Nephron (organoid): ENCODE data around the gene ONECUT1.

Source experiments
- H3K27ac Mint-ChIP-seq, 3 experiments: 2 replicates each; pipeline ENCODE4 v1.8.0; 2020; ENCODE audit warnings: mixed read lengths in 3 of 3, mild to moderate bottlenecking in 2 of 3, moderate library complexity in 1 of 3
- H3K27me3 Mint-ChIP-seq: 2 replicates; pipeline ENCODE4 v1.8.0; 2021; ENCODE audit warnings: low read depth, mild to moderate bottlenecking, moderate library complexity, mixed read lengths
- H3K36me3 Mint-ChIP-seq: 2 replicates; pipeline ENCODE4 v1.8.0; 2020; ENCODE audit warnings: low read depth, mixed read lengths
- H3K4me1 Mint-ChIP-seq: 2 replicates; pipeline ENCODE4 v1.8.0; 2020; ENCODE audit warnings: mixed read lengths
- H3K4me3 Mint-ChIP-seq, 3 experiments: 2 replicates each; pipeline ENCODE4 v1.8.0; 2020; ENCODE audit warnings: mild to moderate bottlenecking in 3 of 3, mixed read lengths in 3 of 3, moderate library complexity in 2 of 3
- H3K9me3 Mint-ChIP-seq: 2 replicates; pipeline ENCODE4 v1.8.0; 2020; ENCODE audit warnings: mixed read lengths
- TF ChIP-seq, protein P1 (sequence below), 3 experiments: fragments of 200-600 bp; sonication (generic); IDR thresholded peaks; one replicate each; pipeline ENCODE4 v1.5.0; 2021; ENCODE audit warnings: antibody characterized with exemption in 3 of 3; ENCODE audit not compliant: unreplicated experiment in 3 of 3

ONECUT1 gene

DNA sequence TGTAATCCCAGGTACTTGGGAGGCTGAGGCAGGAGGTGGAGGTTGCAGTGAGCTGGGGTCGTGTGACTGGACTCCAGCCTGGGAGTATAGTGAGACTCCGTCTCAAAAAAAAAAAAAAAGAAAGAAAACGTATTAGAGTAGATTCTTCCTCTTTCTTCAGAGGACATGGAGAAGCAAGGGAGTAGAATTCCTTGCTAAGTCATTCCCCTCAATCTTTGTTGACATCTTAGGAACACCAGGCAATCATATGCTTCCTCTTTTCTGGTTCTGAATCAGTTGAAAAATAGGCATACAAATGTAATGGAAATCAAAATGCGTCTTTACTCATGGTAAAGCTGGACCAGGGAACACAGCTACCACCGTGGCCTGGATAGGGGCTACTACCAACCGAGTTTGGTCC lies 72.7 kb downstream of the ONECUT1 start:
- TF ChIP-seq, protein P1, sequence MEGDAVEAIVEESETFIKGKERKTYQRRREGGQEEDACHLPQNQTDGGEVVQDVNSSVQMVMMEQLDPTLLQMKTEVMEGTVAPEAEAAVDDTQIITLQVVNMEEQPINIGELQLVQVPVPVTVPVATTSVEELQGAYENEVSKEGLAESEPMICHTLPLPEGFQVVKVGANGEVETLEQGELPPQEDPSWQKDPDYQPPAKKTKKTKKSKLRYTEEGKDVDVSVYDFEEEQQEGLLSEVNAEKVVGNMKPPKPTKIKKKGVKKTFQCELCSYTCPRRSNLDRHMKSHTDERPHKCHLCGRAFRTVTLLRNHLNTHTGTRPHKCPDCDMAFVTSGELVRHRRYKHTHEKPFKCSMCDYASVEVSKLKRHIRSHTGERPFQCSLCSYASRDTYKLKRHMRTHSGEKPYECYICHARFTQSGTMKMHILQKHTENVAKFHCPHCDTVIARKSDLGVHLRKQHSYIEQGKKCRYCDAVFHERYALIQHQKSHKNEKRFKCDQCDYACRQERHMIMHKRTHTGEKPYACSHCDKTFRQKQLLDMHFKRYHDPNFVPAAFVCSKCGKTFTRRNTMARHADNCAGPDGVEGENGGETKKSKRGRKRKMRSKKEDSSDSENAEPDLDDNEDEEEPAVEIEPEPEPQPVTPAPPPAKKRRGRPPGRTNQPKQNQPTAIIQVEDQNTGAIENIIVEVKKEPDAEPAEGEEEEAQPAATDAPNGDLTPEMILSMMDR (IDR thresholded peaks at IDR 0.05; ENCODE audit: unreplicated experiment in 3 of 3), result no peak
- no peaks in the 10 kb centered on the region for H3K4me1 Mint-ChIP-seq
- H3K27ac Mint-ChIP-seq, result no peak overlapping the region
- H3K27me3 Mint-ChIP-seq, result no peaks in the 10 kb centered on the region
- no peaks in the 10 kb centered on the region for H3K9me3 Mint-ChIP-seq
- H3K36me3 Mint-ChIP-seq, result no peaks in the 10 kb centered on the region
- H3K4me3 Mint-ChIP-seq, result no peak overlapping the region

DNA sequence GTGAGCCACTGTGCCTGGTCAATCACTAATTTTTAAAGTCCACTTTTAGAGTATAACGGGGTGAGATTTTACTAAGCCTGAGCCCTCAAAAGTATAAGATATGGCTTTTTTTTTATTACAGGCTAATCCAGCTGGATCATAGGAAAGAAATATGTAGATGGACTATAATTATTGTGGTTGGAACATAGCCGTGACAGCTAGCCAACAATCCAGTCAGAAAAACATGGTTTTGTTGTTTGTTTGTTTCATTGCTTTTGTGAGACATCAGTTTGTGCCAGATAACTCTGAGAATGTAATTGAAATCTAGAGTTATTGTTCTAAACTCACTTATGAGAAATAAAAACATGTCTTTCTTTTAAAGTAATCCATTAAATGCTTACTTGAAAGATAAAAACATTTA lies 73.6 kb downstream of the ONECUT1 start:
- no peaks in the 10 kb centered on the region for H3K9me3 Mint-ChIP-seq
- H3K36me3 Mint-ChIP-seq, result no peaks in the 10 kb centered on the region
- no peak overlapping the region for H3K27ac Mint-ChIP-seq
- no peaks in the 10 kb centered on the region for H3K27me3 Mint-ChIP-seq
- no peaks in the 10 kb centered on the region for H3K4me1 Mint-ChIP-seq
- TF ChIP-seq, protein P1 (IDR thresholded peaks at IDR 0.05; ENCODE audit: unreplicated experiment in 3 of 3), result no peak
- H3K4me3 Mint-ChIP-seq, result no peak overlapping the region

DNA sequence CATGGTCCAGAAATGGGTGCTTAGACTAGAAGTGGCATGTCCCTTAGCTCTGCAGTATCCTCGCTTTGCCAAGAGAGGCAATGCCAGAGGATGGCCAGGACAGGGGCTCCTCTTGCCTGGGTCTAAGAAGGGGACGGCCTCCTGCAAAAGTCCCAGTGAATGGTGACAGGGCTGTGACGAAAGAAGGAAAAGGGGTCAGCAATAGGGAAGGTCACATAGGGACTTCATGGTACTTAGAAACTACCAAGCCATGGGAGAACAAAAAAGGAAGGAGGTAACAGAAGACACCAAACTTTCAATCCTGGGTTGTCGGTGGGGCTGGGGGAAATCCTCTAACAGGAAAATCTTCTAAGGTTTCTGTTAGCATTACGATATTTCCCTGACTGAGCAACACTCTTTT lies 74.7 kb downstream of the ONECUT1 start:
- no peaks in the 10 kb centered on the region for H3K27me3 Mint-ChIP-seq
- no peaks in the 10 kb centered on the region for H3K9me3 Mint-ChIP-seq
- no peaks in the 10 kb centered on the region for H3K4me1 Mint-ChIP-seq
- H3K36me3 Mint-ChIP-seq, result no peaks in the 10 kb centered on the region
- TF ChIP-seq, protein P1 (IDR thresholded peaks at IDR 0.05; ENCODE audit: unreplicated experiment in 3 of 3), result no peak
- H3K27ac Mint-ChIP-seq, result no peak overlapping the region
- no peak overlapping the region for H3K4me3 Mint-ChIP-seq

DNA sequence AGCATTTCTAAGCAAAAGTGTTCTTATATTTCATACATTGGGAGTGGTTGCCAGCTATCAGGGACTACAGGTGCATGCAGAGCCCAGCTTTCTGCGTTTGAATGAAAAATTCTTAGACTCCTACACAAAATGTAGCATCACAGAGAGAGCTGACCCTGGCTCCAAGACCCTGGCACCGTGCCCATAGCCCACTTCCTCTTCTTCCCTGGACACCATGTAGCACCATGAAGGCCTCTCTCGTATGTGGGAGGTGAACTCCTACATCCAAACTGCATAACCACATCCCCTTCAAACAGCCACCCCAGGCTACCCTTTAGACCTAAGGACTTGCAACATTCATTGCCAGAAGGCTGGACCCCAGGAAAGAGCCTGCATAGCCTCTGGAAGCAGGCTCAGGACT lies 75.2 kb downstream of the ONECUT1 start:
- Mint-ChIP-seq H3K4me1 (no peaks in the 10 kb centered on the region), H3K36me3 (no peaks in the 10 kb centered on the region), H3K27ac (no peak overlapping the region), H3K4me3 (no peak overlapping the region), H3K27me3 (no peaks in the 10 kb centered on the region), H3K9me3 (no peaks in the 10 kb centered on the region)
- TF ChIP-seq, protein P1 (IDR thresholded peaks at IDR 0.05; ENCODE audit: unreplicated experiment in 3 of 3), result no peak

DNA sequence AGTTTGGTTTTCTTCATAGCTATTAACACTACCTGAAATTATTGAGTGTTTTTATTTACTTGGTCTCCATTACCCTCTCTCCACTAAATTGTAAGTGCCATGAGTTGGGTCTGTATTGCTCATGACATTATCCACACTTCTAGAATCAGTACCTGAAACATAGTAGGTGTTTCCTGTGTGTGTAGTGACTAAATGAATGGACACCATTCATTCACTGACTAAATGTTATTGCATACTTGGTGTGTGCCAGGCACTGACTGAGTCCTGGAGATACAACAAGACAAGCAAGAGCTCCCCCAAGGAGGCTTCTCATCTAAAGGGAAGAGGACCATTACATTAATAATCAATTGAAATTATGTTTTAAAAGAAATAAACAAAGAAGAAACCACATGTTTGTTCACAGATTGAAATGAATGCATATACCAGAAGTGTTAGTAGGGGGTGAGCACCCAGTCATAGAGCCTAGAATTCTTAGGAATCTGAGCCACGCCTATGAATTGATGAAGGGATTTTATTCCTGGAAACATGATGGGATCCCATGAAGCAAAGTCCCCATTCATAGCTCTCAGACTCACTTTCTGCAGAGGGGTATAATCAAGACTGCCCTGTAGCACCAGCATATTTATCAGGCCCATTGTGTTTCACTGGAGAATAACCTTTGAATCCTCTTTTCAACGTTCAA lies 79.3 kb downstream of the ONECUT1 start:
- H3K4me3 Mint-ChIP-seq, result no peak overlapping the region
- peaks cover 5% of the 10 kb centered on the region for H3K27me3 Mint-ChIP-seq
- TF ChIP-seq, protein P1 (IDR thresholded peaks at IDR 0.05; ENCODE audit: unreplicated experiment in 3 of 3), result no peak
- no peaks in the 10 kb centered on the region for H3K9me3 Mint-ChIP-seq
- H3K36me3 Mint-ChIP-seq, result no peaks in the 10 kb centered on the region
- H3K27ac Mint-ChIP-seq, result no peak overlapping the region
- no peaks in the 10 kb centered on the region for H3K4me1 Mint-ChIP-seq

DNA sequence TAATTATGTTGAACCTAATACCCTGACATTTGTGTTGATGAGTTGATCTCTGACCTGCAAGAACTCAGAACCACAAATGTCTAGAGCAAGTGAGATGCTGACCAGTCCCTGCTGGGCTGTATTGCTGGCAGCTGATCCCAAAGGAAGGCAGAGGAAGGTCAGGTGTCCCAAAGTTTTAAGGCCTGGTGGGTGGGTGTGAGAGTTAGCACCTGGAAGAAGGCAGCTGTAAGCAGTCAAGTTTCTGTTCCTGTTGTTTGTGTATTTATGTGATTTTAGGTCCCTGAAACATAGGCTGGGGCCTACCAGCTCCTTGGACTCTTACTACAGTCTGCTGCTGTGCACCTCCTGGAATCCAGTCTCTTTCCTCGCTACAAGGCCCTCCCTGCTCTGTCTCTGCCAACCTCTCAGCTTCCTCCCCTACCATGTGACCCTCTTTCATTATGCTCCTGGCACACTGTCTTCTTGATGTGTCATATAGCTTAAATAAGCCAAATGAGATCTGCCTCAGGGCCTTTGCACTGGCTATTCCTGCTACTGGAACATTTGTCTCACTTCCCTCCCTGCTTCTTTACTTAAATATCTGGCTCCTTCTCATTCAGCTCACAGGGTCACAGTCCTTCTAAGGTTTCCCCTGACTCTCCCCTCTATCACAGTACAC lies 80.0 kb downstream of the ONECUT1 start:
- H3K9me3 Mint-ChIP-seq, result no peaks in the 10 kb centered on the region
- H3K36me3 Mint-ChIP-seq, result no peaks in the 10 kb centered on the region

More for the DNA sequence above, 80.0 kb downstream of the ONECUT1 start:
- TF ChIP-seq, protein P1 (IDR thresholded peaks at IDR 0.05; ENCODE audit: unreplicated experiment in 3 of 3), result no peak
- no peaks in the 10 kb centered on the region for H3K4me1 Mint-ChIP-seq
- H3K27ac Mint-ChIP-seq, result no peak overlapping the region
- peaks cover 5% of the 10 kb centered on the region for H3K27me3 Mint-ChIP-seq
- no peak overlapping the region for H3K4me3 Mint-ChIP-seq
